GM18867 (cell line): ENCODE measurements around the gene CARD9.

ENCODE experiments used
- ATAC-seq: cut with Tn5 transposase; IDR thresholded peaks from one replicate; pipeline ENCODE4 v1.9.1; 2021; ENCODE audit warnings: mild to moderate bottlenecking, moderate library complexity; ENCODE audit not compliant: unreplicated experiment

Gene CARD9

DNA sequence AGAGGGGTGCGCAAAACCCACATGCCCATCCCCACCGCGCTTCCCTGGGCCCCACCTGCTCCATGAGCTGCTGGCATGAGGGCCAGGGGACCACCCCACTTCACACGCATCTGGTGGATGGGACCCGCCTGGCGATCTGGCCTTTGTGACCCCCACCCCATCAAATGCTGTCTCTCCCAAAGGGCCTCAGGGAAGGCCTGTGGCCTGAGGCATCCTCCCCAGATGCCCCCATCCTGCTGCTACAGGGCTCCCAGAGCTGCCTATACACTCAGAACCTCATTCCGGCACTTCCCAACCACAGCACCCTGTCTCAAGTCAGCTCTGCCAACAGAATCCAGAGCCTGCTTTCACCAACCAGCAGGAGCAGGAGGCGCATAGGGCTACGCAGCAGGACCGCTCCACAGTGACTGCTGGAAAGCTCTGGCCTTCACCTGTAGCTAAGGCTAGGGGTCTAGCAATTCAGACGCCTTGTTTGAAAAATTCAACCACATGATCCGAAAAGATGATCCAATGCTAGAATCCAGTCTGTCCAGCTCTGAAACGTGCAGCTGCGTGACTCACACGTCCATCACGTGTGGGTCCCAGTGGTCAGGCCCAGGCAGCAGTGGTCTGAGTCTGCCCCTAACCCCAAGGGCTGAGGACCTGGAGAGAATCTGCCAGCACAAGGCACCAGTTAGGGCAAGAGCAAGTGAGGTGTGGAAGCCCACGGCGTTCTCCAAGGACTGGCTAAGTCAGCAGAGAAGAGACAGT, 27.9 kb upstream of the CARD9 start:
- ATAC-seq, result no peak

DNA sequence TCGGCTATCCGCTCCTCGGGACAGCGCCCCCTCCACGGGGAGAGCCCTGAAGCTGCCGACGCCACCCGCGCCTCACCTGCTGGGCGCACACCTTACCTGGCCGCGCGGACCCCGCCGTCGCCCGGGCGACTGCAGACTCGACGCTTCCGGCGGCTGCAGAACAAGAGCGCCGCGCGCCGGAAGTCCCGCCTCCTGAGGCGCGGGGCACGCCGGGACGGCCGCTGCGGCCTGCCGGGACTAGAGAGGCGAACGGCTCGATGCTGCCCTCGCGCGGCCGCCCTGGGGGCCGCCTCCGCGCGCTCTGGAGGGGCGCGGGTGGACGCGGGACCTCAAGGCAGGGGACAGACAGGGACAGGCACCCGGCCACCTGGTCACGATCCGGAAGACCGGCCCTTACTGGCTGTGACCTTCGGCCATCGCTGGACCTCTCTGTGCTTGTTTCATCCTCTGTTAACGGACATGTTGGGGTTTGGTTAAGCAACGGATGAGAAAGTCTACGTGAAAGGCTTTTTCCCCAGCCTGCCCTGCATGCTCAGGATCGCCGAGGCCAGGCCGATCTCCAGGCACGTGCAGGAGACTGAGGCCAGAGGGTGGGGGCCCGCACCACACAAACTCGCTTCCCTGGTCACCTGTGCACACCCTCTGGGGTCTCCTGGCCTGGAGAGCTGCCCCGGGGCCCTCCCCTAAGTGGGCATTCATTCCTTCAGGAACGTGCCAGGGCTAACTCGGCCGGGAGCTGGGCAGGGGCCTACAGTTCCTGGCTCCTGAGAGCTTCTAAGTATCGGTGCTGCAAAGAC, 26.8 kb upstream of the CARD9 start, which contains the start of gene SNAPC4:
SNAPC4 (minus strand) TSS at position 133 of the 797 bp plus-strand sequence. CDS start 1,742 bp downstream, outside the sequence.
- peak; percentile 73 for ATAC-seq

DNA sequence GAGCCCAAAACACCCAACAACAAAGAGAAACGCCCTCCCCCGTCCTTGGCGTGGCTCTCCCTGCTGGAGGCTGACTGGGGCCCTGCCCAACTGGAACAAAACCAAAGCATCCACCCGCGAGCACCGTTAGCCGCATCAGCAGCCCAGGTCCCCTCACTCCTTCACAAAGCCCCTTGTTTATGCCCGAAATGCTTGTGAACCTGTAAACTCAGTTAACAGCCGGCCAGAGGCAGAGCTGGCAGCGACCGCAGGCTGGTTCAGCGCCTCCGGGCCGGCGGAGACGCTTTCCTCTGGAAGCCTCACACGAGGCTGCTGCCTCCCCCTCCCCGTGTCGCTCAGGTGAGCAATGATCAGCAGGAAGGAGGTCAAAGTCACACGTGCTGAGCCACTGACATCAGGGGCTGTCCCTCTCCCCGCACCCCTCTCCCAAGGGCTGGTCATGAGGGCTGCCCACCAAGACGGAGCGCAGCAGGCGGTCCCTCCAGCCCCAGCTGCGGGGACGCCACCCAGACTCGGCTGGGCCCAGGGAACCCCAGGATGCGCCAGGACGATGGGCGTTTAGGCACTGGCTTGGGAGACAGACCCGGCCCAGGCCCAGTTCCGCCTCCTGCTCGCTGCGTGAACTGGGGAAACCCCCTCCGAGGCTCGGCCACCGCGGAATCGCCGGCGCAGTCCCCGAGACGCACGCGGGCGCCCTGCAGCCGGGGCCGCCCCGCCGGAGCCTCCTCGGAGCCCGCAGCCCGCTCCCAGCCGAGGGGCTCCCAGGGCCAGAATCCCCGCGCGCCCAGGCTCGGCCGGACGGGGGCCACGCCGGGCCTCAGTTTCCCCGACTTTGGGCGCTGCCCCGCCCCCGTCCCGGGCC, 25.9 kb upstream of the CARD9 start:
- ATAC-seq, result peak; percentile 35

DNA sequence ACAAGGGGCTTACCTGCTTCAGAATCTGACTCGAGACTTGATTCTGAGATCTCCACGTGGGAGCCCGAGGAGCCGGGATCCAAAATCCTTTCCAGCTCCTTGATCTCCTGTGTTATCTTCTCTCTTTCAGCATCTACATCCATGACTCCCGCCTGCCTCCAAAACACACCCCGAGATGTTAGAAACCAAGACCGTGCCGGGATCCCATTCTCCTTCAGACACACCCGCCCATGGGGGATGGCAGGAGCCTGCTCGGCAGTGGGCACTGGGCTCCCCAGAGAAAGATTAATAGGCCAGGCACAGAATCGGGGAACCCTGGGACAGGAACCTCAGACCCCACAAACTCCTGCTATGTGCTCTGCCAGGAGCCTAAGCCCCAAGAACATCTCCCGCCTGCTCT, 24.8 kb upstream of the CARD9 start:
- ATAC-seq, result no peak

DNA sequence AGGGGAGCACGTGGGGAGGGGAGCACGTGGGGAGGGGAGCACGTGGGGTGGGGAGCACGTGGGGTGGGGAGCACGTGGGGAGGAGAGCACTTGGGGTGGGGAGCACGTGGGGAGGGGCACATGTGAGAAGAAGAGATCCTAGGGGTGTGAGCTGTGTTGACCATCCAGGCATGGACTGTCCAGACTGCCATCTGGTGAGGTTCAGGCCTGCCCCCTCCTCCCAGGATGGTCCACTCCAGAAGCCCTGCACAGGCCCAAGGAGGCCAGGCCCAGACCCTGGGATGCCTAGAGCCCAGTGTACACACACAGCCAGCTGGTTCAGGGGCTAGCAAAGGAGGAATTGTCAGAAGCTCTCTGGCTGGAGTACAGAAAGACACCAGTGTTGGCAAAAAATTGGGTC, 24.2 kb upstream of the CARD9 start:
- no peak for ATAC-seq

DNA sequence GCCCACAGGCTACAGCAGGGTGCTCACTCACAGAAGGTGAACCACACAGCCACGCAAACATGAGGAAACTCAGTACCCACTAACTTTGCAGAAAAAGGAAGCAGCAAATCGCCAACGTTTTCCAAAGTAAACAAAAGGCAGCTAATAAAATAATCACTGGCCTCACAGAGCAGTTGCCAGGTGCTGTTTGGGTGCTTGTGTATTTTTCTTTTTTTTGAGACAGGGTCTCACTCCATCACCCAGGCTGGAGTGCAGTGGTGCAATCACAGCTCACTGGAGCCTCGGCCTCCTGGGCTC, 22.7 kb upstream of the CARD9 start:
- no peak for ATAC-seq

DNA sequence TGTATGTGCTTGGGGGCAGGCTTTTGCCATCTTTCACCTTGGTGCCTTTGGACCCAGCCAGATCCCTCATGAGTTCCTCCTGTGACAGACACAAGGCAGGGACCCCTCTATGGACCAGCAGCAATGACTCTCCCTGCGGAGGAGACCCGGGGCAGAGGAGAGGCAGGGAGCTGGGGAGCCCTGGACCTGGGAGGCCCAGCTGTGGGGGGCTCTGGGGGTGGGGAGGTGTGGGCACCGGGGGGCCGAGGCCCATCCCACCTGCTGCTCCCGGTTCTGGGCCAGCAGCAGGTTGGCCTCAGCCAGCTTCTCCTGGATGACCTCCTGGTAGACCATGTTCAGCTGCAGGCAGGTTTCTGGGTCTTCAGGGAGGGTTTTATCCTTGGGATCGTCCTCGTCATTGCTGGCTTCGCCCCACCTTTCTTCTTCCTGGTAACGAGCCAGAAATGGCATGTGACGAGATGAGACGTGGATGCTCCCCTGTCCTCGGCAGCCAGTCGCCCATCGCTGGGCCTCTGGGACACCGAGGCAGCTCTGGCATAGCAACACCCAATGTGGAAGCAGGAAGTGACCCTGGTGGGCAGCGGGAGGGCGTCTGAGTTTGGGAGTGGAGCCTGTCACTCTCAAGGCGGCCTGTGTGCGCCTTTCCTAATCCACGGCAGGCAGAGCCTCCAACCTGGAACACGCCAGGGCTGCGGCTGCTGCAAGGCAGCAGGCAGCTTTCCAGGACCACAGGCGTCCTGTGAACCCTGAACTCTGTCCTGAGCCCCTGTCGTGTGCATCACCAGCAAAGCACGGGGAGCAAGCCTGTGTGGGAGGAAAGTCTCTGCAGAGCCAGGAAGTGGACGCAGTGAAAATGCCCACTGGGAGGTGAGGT, 22.1 kb upstream of the CARD9 start:
- ATAC-seq, result no peak

DNA sequence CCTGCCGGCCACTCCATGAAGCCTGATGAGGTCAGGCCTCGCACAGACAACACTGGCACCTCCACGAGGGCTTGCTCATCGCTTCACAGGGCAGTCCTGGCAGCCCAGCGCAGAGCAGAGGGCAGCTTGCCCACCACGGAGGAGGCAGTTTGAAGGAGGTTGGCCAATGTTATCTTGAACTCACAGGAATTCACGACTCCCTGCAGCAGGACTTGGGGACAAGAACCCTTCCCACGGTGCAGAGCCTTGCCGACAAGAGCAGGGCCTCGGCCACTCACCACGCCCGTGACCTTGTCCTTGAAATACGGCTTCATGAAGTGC, 21.5 kb upstream of the CARD9 start:
- no peak for ATAC-seq

DNA sequence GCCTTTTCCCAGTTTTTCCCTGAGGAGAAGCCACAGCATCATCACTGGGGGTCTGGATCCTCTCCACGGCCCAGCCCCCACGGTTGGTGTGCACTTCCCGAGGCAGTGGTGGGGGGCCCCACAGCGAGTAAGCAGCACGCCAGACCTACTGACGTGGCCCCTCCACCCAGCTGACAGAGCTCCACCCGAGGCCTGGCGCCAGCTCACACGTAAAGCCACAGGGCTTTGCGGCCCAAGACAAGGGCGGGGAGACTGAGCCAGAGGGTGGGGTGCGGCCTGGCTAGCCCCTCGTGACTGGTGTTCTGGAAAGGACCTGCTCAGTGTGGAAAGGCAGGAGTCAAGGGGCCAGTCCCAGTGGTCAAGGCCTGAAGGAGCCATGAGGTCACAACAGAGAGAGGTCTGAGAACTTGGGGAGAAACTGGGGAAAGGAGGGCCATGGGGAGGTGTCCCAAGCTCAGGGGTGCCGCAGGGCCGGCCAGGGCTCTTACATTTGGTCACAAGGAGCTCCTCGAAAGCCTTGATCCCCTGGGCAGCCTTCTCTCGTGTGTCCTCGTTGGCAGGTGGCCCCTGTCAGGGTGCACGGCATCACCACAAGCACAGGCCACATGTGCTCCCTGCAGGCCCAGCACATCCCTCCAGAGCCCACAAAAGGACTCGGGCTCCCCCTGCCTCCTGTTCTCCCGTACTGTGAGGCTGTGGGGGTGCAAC, 21.0 kb upstream of the CARD9 start:
- no peak for ATAC-seq

DNA sequence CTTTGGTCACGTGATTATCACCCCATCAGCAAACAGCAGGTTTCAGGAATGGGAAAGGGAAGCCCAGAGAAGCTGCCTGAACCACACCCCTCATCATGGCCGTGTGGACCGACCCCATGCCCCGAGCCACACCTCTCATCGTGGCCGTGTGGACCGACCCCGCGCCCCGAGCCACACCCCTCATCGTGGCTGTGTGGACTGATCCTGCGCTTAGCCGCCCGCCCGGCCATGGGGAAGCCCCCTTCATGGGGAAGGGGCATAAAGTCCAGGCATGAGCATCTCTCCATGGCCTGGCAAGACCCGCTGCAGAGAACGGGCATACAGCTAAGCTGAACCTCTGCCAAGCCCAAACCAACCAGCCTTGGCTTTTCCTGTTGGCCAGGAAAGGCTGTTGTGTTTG, 20.1 kb upstream of the CARD9 start:
- no peak for ATAC-seq

DNA sequence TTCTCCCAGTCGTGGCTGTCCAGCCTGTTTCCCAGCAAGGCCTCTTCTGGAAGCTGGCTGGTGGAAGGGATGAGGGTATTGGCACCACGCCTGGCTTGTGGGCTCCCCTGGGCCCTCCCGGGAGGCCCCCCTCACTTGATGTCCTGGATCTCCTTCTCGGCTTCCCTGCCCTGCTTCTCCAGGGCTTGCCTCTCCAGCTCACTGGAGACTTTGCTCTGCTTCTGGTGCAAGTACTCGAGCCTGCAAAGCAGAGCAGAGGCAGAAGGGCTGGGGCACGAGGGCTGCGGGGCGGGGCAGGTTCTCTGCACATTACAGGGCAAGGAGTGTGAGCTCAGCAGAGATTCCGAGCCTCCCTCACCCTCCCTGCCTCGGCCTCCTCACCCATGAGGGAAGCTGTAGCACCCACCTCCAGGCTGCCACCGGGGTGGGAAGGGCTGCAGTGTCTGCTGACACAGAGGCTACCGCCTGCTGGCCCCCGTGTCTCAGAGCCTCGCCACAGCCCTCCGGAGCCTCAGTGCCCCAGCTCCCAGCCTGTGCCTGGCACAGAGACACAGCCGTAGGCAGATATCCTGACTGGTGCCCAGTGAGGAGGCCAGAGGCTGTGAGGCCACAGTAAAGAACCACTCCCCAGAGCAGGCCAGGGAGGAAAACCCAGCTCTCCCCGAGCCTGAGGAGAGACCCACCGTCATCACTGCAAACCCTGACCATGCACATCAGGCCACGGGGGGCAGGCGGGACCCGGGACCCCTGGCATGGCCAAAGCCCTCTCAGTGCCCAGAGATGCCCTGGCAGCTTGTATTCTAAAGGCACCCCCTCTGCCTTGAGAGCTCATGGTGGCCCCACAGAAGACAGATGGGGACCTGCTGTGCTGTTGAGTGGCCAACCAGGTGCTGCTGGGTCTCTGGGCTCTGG, 19.3 kb upstream of the CARD9 start:
- no peak for ATAC-seq

DNA sequence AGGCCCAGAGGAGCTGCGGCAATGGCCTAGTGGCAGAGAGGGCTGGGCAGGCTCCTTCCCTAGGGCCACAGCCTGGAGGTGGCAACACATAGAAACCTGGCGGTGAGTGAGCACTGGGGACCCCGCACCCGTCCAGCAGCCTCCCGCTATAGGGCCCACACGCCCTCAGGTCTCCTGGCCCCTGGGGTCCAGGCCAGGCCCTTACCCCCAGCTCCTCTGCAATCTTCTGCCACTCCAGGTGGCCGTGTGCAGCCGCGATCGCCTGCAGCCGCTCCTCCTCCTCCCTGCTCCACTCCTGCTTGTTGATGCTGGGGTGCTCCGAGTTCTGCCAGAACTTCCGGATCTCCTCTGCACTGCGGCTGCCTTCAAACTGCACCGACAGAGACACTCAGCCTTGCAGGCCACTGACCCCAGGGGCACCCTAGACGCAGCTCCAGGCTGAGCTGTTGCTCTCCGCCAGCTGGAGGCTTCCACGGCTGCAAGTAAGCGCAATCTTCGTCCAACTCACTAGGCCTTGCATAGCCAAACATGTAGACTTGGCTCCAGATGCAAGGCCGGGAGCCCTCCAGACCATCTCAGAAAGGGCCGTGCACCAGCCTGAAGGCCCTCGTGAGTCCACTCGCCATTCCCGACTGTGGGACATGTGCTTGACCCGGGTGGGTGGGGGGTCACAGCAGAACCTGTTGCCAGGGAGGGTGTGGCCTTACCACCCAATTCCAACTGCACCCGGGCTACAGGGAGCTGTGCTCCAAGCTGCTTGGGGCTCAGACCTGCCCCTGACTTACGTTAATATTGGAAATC, 18.5 kb upstream of the CARD9 start:
- no peak for ATAC-seq

DNA sequence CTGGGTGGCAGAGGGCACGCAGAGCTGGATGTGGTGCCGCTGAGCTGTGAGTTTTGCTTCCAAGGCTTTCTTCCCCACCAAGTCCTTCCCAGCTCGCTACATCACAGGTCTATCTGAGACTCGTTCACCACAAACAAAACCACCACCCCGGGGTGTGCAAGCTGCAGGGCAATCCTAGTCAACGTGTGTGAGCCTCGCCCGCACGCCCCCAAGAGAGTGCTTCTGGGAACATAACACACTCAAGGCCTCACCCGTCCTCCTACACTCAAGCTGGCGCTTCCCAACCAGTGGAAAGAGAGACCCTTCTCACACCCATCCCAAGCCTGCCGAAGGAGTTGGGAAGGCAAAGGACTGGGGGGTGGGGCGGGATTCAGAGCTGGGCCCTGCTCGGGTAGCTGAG, 15.9 kb upstream of the CARD9 start:
- ATAC-seq, result no peak

DNA sequence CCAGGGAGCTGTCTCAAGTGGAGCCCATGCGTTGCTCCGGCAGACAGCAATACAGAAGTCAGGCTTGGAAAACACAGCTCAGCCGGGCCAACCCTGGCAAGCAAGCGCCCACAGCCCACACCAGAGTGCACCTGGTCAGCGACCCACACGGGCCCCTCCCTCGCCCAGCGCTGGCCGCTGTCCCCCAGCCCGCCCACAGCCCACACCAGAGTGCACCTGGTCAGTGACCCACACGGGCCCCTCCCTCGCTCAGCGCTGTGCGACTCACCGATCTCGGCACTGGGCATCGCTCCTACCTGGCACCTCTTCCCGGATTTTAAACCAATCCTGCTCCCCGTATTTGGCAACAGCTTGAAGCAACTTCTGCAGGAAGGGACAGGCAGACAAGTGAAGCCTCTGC, 13.7 kb upstream of the CARD9 start:
- ATAC-seq, result no peak

DNA sequence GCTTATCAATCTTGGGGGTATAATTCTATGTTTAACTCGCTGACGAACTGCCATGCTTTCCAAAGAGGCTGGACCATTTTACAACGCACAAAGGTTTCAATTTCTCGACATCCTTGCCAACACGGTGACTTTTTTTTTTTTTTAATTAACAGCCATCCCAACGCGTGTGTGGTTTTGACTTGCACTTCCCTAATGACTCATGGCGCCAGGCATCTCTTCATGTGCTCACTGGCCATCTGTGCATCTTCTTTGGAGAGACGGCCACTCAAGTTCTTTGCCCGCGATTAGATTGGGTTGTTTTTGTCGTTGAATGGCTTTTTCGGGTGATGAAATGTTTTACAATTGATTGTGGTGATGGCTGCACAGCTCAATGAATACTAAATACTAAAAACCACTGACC, 12.5 kb upstream of the CARD9 start:
- no peak for ATAC-seq

DNA sequence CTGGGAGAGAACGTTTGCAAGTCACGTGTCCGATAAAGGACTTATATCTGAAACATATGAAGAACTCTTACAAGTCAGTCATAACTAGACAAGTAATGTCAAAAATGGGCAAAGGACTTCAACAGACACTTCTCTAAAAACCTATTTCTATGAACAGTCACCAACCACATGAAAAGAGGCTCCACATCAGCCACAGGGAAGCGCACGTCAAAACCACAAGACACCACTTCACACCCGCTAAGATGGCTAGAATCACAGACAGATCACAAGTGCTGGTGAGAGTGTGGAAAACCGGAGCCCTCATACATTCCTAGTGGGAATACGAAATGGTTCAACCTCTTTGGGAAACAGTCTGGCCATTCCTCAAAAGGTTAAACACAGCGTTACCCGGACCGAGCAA, 11.5 kb upstream of the CARD9 start:
- no peak for ATAC-seq

DNA sequence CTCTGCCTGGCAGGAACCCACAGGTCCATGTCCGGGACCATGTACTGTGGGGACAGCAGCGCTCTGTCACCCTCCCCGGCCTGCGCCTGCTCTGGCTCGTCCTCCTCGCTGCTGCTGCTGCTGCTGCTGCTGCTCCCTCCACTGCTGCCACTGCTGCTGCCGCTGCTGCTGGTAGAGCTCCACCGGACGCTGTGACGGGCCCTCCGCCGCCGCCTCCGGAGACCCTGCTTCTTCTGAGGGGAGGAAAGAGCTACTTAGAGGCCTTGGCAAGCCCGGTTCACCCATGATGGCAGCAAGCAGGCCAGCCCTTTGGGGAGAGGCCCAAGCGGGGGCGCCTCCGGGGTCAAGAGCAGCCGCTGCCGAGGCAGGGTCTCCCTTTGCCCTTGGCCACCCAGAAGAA, 10.0 kb upstream of the CARD9 start:
- ATAC-seq, result no peak

DNA sequence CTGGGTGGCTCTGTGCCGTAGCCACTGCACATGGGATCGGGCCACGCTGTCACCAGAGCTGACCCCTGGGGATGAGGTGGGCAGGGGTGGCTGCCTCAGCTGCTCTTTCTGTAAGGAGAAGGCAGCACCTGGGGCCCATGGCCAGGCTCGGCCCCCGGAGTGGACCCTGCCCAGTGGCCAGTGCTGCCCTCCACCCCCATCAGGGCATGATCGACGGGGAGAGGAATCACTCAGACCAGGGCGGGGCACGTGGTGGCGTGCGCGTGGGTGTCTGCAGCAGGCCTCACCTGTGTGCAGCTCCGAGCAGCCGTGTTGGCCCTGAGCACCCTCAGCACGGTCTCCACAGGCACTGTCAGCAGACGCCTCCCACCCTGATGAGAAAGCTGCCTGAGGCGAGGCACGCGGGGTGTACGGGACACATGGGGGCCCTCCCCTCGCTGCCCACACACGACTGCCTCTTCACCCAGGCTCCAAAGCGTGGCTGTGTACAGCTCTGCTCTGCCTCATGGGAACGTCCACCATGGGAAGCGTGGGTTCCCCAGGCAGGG, 8.6 kb upstream of the CARD9 start:
- ATAC-seq, result no peak
